Endodermal cell (in vitro differentiated cells): ENCODE data around the gene MYCT1. TPM values are rescaled to one million over a fixed set of nuclear protein-coding genes. Genes with fewer than 3 reads are reported as not detected.

Source experiments
- DNase-seq: peaks from one replicate; pipeline ENCODE4 v3.0.0-alpha.2; 2017
- H3K27ac ChIP-seq: 2 replicates; pipeline ENCODE4 v1.5.1; 2013; ENCODE audit warnings: mild to moderate bottlenecking, low read depth, low read length, moderate library complexity
- H3K27me3 ChIP-seq: 2 replicates; pipeline ENCODE4 v1.6.1; 2013; ENCODE audit warnings: mild to moderate bottlenecking, low read length, moderate library complexity; ENCODE audit not compliant: insufficient read depth, control insufficient read depth, poor library complexity, severe bottlenecking
- H3K36me3 ChIP-seq: 2 replicates; pipeline ENCODE4 v1.7.0; 2013; ENCODE audit warnings: mild to moderate bottlenecking, low read length, moderate library complexity; ENCODE audit not compliant: control insufficient read depth, insufficient read depth
- H3K4me1 ChIP-seq: one replicate; pipeline ENCODE4 v1.7.0; 2013; ENCODE audit warnings: low read length; ENCODE audit not compliant: control insufficient read depth, insufficient read depth
- H3K4me3 ChIP-seq: 2 replicates; pipeline ENCODE4 v1.5.1; 2013; ENCODE audit warnings: mild to moderate bottlenecking, low read length, moderate library complexity
- H3K9ac ChIP-seq: 2 replicates; pipeline ENCODE4 v1.6.1; 2013; ENCODE audit warnings: mild to moderate bottlenecking, low read length, moderate library complexity; ENCODE audit not compliant: poor library complexity, severe bottlenecking; ENCODE audit errors: extremely low read depth
- H3K9me3 ChIP-seq: 2 replicates; pipeline ENCODE4 v1.6.1; 2013; ENCODE audit warnings: mild to moderate bottlenecking, low read length, moderate library complexity; ENCODE audit not compliant: control insufficient read depth
- H3K27ac Mint-ChIP-seq: 2 replicates; pipeline ENCODE4 v1.8.0; 2020; ENCODE audit warnings: mixed read lengths
- H3K27me3 Mint-ChIP-seq: 2 replicates; pipeline ENCODE4 v1.8.0; 2021; ENCODE audit warnings: mild to moderate bottlenecking, mixed read lengths; ENCODE audit not compliant: insufficient read depth
- H3K36me3 Mint-ChIP-seq: 2 replicates; pipeline ENCODE4 v1.8.0; 2020; ENCODE audit warnings: low read depth, mixed read lengths
- H3K4me1 Mint-ChIP-seq: 2 replicates; pipeline ENCODE4 v1.8.0; 2020; ENCODE audit warnings: mixed read lengths
- H3K4me3 Mint-ChIP-seq: 2 replicates; pipeline ENCODE4 v1.8.0; 2020; ENCODE audit warnings: mild to moderate bottlenecking, moderate library complexity, mixed read lengths
- H3K9me3 Mint-ChIP-seq: 2 replicates; pipeline ENCODE4 v1.8.0; 2020; ENCODE audit warnings: mild to moderate bottlenecking, mixed read lengths
- WGBS, 2 experiments: methylation state at CpG; one replicate each; pipeline versions ENCODE4 v1.1.5 to v1.1.7; 2013; ENCODE audit warnings: missing lambda C conversion rate in 2 of 2, mixed read lengths in 1 of 2; ENCODE audit not compliant: insufficient coverage in 1 of 2, insufficient read length in 1 of 2; 5-methylcytosine and 5-hydroxymethylcytosine counted together
- total RNA-seq, 2 donors: library from RNA; stranded (reverse); fragmentation: NEBNext Ultra II Directional in 1 of 2; extraction: Animal tissue kit (Norgen Biotek cat#: 25700) in 1 of 2; gene quantifications; 2 replicates in 1 of 2; 3 replicates in 1 of 2; pipeline ENCODE4 v1.2.1, GENCODE V29; 2021
- TF ChIP-seq, protein P1 (sequence below): fragments of 200-600 bp; sonication (generic); conservative IDR thresholded peaks from 2 replicates; pipeline ENCODE4 v1.5.0; 2021; ENCODE audit warnings: antibody characterized with exemption, mild to moderate bottlenecking

Gene MYCT1
- total RNA-seq, 2 donors from 2014 or later, result 7.9 to 15.9 TPM

- Histone ChIP-seq H3K9ac (no peak overlapping the region), H3K4me1 (no peaks in the 10 kb centered on the region), H3K36me3 (peaks cover 5% of the 10 kb centered on the region), H3K9me3 (peaks cover 19% of the 10 kb centered on the region), H3K27ac (no peak overlapping the region), H3K4me3 (no peak overlapping the region), H3K27me3 (no peaks in the 10 kb centered on the region)
- TF ChIP-seq, protein P1, sequence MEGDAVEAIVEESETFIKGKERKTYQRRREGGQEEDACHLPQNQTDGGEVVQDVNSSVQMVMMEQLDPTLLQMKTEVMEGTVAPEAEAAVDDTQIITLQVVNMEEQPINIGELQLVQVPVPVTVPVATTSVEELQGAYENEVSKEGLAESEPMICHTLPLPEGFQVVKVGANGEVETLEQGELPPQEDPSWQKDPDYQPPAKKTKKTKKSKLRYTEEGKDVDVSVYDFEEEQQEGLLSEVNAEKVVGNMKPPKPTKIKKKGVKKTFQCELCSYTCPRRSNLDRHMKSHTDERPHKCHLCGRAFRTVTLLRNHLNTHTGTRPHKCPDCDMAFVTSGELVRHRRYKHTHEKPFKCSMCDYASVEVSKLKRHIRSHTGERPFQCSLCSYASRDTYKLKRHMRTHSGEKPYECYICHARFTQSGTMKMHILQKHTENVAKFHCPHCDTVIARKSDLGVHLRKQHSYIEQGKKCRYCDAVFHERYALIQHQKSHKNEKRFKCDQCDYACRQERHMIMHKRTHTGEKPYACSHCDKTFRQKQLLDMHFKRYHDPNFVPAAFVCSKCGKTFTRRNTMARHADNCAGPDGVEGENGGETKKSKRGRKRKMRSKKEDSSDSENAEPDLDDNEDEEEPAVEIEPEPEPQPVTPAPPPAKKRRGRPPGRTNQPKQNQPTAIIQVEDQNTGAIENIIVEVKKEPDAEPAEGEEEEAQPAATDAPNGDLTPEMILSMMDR, result no peak
- H3K27me3 Mint-ChIP-seq, result no peaks in the 10 kb centered on the region
- peaks cover 14% of the 10 kb centered on the region for H3K36me3 Mint-ChIP-seq
- H3K27ac Mint-ChIP-seq, result no peak overlapping the region
- no peak for DNase-seq
- peaks cover 9% of the 10 kb centered on the region for H3K9me3 Mint-ChIP-seq
- H3K4me1 Mint-ChIP-seq, result peaks cover 12% of the 10 kb centered on the region
- WGBS, 2 experiments, result 100% methylated on average over 2 of the region's 2 CpGs
- no peak overlapping the region for H3K4me3 Mint-ChIP-seq
Measured at GRCh38 chr6:152705327-152705726, 7.6 kb downstream of the MYCT1 start.

DNA sequence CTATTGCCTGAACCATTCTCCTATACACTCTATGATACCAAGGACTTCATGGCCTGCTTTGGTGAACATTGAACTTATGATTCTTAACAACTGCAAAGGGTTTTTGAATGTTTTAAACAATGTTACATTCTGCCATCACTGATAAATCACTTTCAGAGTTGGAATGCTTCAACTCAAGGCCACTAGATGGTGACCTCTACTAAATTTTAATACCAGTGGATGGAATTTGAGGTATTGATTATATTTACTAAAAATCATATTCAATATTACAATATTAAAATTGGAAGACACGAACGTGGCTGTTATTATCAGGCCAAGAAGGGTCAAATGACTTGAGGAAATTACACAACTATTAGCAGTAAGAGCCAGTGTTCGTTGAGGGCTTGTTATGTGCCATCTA is 18.6 kb downstream of the MYCT1 start:
- TF ChIP-seq, protein P1, result peak; percentile 37
- WGBS, 2 experiments, result 80 to 89% methylated on average over 1 to 3 of the region's 3 CpGs
- no peaks in the 10 kb centered on the region for H3K27me3 ChIP-seq
- H3K27ac ChIP-seq, result no peak overlapping the region
- no peaks in the 10 kb centered on the region for H3K4me1 ChIP-seq
- Mint-ChIP-seq H3K36me3 (peaks cover 22% of the 10 kb centered on the region), H3K27me3 (no peaks in the 10 kb centered on the region), H3K4me3 (no peak overlapping the region), H3K9me3 (peaks cover 12% of the 10 kb centered on the region), H3K27ac (no peak overlapping the region), H3K4me1 (no peaks in the 10 kb centered on the region)
- H3K9ac ChIP-seq, result no peak overlapping the region
- no peak for DNase-seq
- peaks cover 15% of the 10 kb centered on the region for H3K9me3 ChIP-seq
- H3K4me3 ChIP-seq, result no peak overlapping the region
- peaks cover 23% of the 10 kb centered on the region for H3K36me3 ChIP-seq

GRCh38 chr6:152720974-152721373 is 23.3 kb downstream of the MYCT1 start:
- Histone ChIP-seq H3K27ac (no peak overlapping the region), H3K9me3 (no peaks in the 10 kb centered on the region), H3K4me1 (no peaks in the 10 kb centered on the region), H3K36me3 (peaks cover 50% of the 10 kb centered on the region), H3K4me3 (no peak overlapping the region), H3K9ac (no peak overlapping the region), H3K27me3 (no peaks in the 10 kb centered on the region)
- WGBS, 2 experiments, result 79 to 82% methylated on average over 3 of the region's 3 CpGs
- no peaks in the 10 kb centered on the region for H3K4me1 Mint-ChIP-seq
- TF ChIP-seq, protein P1, result no peak
- no peak overlapping the region for H3K27ac Mint-ChIP-seq
- no peak overlapping the region for H3K4me3 Mint-ChIP-seq
- DNase-seq, result no peak
- H3K27me3 Mint-ChIP-seq, result no peaks in the 10 kb centered on the region
- no peaks in the 10 kb centered on the region for H3K9me3 Mint-ChIP-seq
- H3K36me3 Mint-ChIP-seq, result peaks cover 29% of the 10 kb centered on the region
